GM21717 (cell line): ENCODE measurements around the gene MEPCE.
A peak's percentile ranks its signal among the peaks of the same experiment; 100 is the strongest.

ENCODE experiments used
- ATAC-seq: cut with Tn5 transposase; IDR thresholded peaks from one replicate; pipeline ENCODE4 v1.9.1; 2021; ENCODE audit warnings: mild to moderate bottlenecking, moderate library complexity; ENCODE audit not compliant: unreplicated experiment

The MEPCE gene

GRCh38 chr7:100406767-100407166 is 22.9 kb upstream of the MEPCE start:
- no peak for ATAC-seq

- peak; percentile 55 for ATAC-seq
Observed at GRCh38 chr7:100407285-100408180, 22.1 kb upstream of the MEPCE start.

- no peak for ATAC-seq
Observed at GRCh38 chr7:100411101-100411500, 18.5 kb upstream of the MEPCE start.

- ATAC-seq: no peak
Observed at GRCh38 chr7:100413346-100413745, 16.3 kb upstream of the MEPCE start.

GRCh38 chr7:100413889-100414288 is 15.7 kb upstream of the MEPCE start:
- no peak for ATAC-seq

- no peak for ATAC-seq
Observed at GRCh38 chr7:100415448-100415847, 14.2 kb upstream of the MEPCE start.

- no peak for ATAC-seq
Observed at GRCh38 chr7:100418930-100419659, 10.5 kb upstream of the MEPCE start.

- ATAC-seq: no peak
Observed at GRCh38 chr7:100419660-100420226, 9.9 kb upstream of the MEPCE start.

GRCh38 chr7:100423315-100423714 is 6.3 kb upstream of the MEPCE start:
- ATAC-seq: no peak

GRCh38 chr7:100425347-100425746 is 4.3 kb upstream of the MEPCE start:
- ATAC-seq: no peak

GRCh38 chr7:100426516-100426915 is 3.1 kb upstream of the MEPCE start:
- no peak for ATAC-seq

- no peak for ATAC-seq
Observed at GRCh38 chr7:100427762-100428198, 1.9 kb upstream of the MEPCE start.

GRCh38 chr7:100428199-100428966 is 1.2 kb upstream of the MEPCE start, which contains the start of gene ZCWPW1:
Gene ZCWPW1 (minus strand): TSS chr7:100428703. CDS start chr7:100420649, 8,054 bp downstream.
- peak; percentile 44 for ATAC-seq

- peak; percentile 37 for ATAC-seq
Observed at GRCh38 chr7:100428967-100429636, 529 bp upstream of the MEPCE start.

- ATAC-seq: peak; percentile 3
Observed at GRCh38 chr7:100430493-100431285, 1.1 kb downstream of the MEPCE start.

GRCh38 chr7:100431286-100431735 is 1.7 kb downstream of the MEPCE start:
- ATAC-seq: no peak

- no peak for ATAC-seq
Observed at GRCh38 chr7:100432053-100432452, 2.4 kb downstream of the MEPCE start.

- no peak for ATAC-seq
Observed at GRCh38 chr7:100432621-100433275, 3.1 kb downstream of the MEPCE start.

GRCh38 chr7:100433276-100433591 is 3.6 kb downstream of the MEPCE start:
- no peak for ATAC-seq
